ENCODE results near the gene RTN4. TPM values are rescaled to one million over a fixed set of nuclear protein-coding genes. Genes with fewer than 3 reads are reported as not detected.

The RTN4 gene
- total RNA-seq, 1 donor from 2014 or later: 56.3 TPM

GRCh38 chr2:54946220-54946805 is 103.9 kb downstream of the RTN4 start:
- intact Hi-C loops (cut with DNase I): no loop called here
- DNase-seq (no peak), ATAC-seq (ENCODE audit: poor library complexity) (no peak)

- ATAC-seq (ENCODE audit: poor library complexity) (peak; percentile 91), DNase-seq (peak; percentile 74)
- intact Hi-C loops (cut with DNase I): no loop called here
These were observed 104.6 kb downstream of the RTN4 start for GRCh38 chr2:54945391-54946219.

GRCh38 chr2:54944724-54945326 is 105.4 kb downstream of the RTN4 start:
- no peak for DNase-seq
- intact Hi-C loops (cut with DNase I): no loop called here
- ATAC-seq (ENCODE audit: poor library complexity): no peak

GRCh38 chr2:54942373-54942772 is 107.9 kb downstream of the RTN4 start:
- intact Hi-C loops (cut with DNase I): no loop called here
- ATAC-seq (ENCODE audit: poor library complexity) (no peak), DNase-seq (no peak)

GRCh38 chr2:54941248-54941984 is 108.8 kb downstream of the RTN4 start:
- intact Hi-C loops (cut with DNase I): no loop called here
- DNase-seq (no peak), ATAC-seq (ENCODE audit: poor library complexity) (no peak)

GRCh38 chr2:54940723-54941122 is 109.5 kb downstream of the RTN4 start:
- ATAC-seq (ENCODE audit: poor library complexity) (no peak), DNase-seq (no peak)
- intact Hi-C loops (cut with DNase I): no loop called here

GRCh38 chr2:54939446-54940118 is 110.7 kb downstream of the RTN4 start:
- intact Hi-C loops (cut with DNase I): no loop called here
- ATAC-seq (ENCODE audit: poor library complexity) (no peak), DNase-seq (no peak)

GRCh38 chr2:54936766-54937165 is 113.5 kb downstream of the RTN4 start:
- intact Hi-C loops (cut with DNase I): no loop called here
- ATAC-seq (ENCODE audit: poor library complexity): no peak
- DNase-seq: no peak

- ATAC-seq (ENCODE audit: poor library complexity) (no peak), DNase-seq (no peak)
- intact Hi-C loops (cut with DNase I): no loop called here
These were observed 114.9 kb downstream of the RTN4 start for GRCh38 chr2:54935389-54935788.

- no peak for DNase-seq
- no peak for ATAC-seq (ENCODE audit: poor library complexity)
- intact Hi-C loops (cut with DNase I): no loop called here
These were observed 118.8 kb downstream of the RTN4 start for GRCh38 chr2:54931473-54931872.

GRCh38 chr2:54928719-54929118 is 121.5 kb downstream of the RTN4 start:
- ATAC-seq (ENCODE audit: poor library complexity) (no peak), DNase-seq (no peak)
- intact Hi-C loops (cut with DNase I): no loop called here

GRCh38 chr2:54927751-54928615 is 122.3 kb downstream of the RTN4 start:
- ATAC-seq (ENCODE audit: poor library complexity): no peak
- intact Hi-C loops (cut with DNase I): no loop called here
- no peak for DNase-seq

- no peak for DNase-seq
- ATAC-seq (ENCODE audit: poor library complexity): no peak
- intact Hi-C loops (cut with DNase I): no loop called here
These were observed 123.0 kb downstream of the RTN4 start for GRCh38 chr2:54927085-54927750.

GRCh38 chr2:54925022-54925421 is 125.2 kb downstream of the RTN4 start:
- no peak for DNase-seq
- intact Hi-C loops (cut with DNase I): no loop called here
- no peak for ATAC-seq (ENCODE audit: poor library complexity)

- ATAC-seq (ENCODE audit: poor library complexity) (no peak), DNase-seq (no peak)
- intact Hi-C loops (cut with DNase I): no loop called here
These were observed 126.1 kb downstream of the RTN4 start for GRCh38 chr2:54924121-54924520.

All from Right ventricle myocardium superior (tissue), 1 donor.